Esophagus squamous epithelium (tissue), 4 donors: Measurements from ENCODE around the gene FZD10.

Experiments used
- POLR2A ChIP-seq, 4 donors: fragments of 450-650 bp; IDR thresholded peaks; one replicate each; pipeline ENCODE4 v1.6.1; 2017; ENCODE audit warnings: antibody characterized with exemption in 4 of 4, mild to moderate bottlenecking in 4 of 4, moderate library complexity in 3 of 4
- TF ChIP-seq, protein P1 (sequence below), 6 experiments: fragments of 450-650 bp in 4 of 6; fragments of 200-600 bp in 2 of 6; sonication (generic) in 2 of 6; IDR thresholded peaks; one replicate each; pipeline ENCODE4 v1.5.1; 2016 to 2019; ENCODE audit warnings: antibody characterized with exemption in 6 of 6, mild to moderate bottlenecking in 4 of 6, moderate library complexity in 4 of 6

DNA sequence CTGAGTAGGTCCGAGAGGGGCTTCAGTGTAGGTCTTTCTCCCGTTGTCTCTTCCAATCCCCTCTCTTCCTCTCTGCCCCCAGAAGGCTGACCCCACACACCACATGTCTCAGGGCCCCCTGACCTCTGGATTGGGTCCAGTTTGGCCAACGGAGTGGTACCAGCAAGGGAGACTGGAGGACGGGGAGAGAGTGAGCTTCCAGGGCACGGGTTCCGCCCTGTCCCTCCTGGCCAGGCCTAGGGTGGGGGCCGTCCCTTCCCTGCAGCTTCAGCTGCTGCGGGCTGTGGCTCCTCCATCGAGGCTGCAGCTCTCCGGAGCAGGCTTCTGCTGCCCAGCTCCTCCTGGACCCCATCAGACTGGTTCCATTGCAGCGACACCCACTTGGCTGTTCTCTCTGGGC, 17.4 kb downstream of the FZD10 start:
- TF ChIP-seq, protein P1, sequence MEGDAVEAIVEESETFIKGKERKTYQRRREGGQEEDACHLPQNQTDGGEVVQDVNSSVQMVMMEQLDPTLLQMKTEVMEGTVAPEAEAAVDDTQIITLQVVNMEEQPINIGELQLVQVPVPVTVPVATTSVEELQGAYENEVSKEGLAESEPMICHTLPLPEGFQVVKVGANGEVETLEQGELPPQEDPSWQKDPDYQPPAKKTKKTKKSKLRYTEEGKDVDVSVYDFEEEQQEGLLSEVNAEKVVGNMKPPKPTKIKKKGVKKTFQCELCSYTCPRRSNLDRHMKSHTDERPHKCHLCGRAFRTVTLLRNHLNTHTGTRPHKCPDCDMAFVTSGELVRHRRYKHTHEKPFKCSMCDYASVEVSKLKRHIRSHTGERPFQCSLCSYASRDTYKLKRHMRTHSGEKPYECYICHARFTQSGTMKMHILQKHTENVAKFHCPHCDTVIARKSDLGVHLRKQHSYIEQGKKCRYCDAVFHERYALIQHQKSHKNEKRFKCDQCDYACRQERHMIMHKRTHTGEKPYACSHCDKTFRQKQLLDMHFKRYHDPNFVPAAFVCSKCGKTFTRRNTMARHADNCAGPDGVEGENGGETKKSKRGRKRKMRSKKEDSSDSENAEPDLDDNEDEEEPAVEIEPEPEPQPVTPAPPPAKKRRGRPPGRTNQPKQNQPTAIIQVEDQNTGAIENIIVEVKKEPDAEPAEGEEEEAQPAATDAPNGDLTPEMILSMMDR (IDR thresholded peaks at IDR 0.05): no peak
- no peak for TF ChIP-seq POLR2A (IDR thresholded peaks at IDR 0.05)
